Endothelial cell (in vitro differentiated cells): ENCODE data around the gene RPH3AL. TPM values are rescaled to one million over a fixed set of nuclear protein-coding genes. Genes with fewer than 3 reads are reported as not detected.
"Not testable (repeated sequence)": the region's sequence is repeated elsewhere in the genome, so short reads cannot be mapped to it uniquely, and the experiment has no call there.

ENCODE experiments used
- DNase-seq: peaks from one replicate; pipeline ENCODE4 v3.0.0; 2021; ENCODE audit warnings: low spot score
- H3K27ac Mint-ChIP-seq: one replicate; pipeline ENCODE4 v1.8.0; 2021; ENCODE audit warnings: mixed read lengths, inconsistent platforms; ENCODE audit not compliant: unreplicated experiment
- H3K27me3 Mint-ChIP-seq: one replicate; pipeline ENCODE4 v1.8.0; 2021; ENCODE audit warnings: mild to moderate bottlenecking, moderate library complexity, mixed read lengths, inconsistent platforms; ENCODE audit not compliant: unreplicated experiment
- H3K36me3 Mint-ChIP-seq: one replicate; pipeline ENCODE4 v1.8.0; 2021; ENCODE audit warnings: mild to moderate bottlenecking, low read depth, mixed read lengths, inconsistent platforms; ENCODE audit not compliant: unreplicated experiment
- H3K4me1 Mint-ChIP-seq: one replicate; pipeline ENCODE4 v1.8.0; 2021; ENCODE audit warnings: mild to moderate bottlenecking, mixed read lengths, inconsistent platforms; ENCODE audit not compliant: unreplicated experiment
- H3K4me3 Mint-ChIP-seq: one replicate; pipeline ENCODE4 v1.8.0; 2021; ENCODE audit warnings: mild to moderate bottlenecking, mixed read lengths, inconsistent platforms; ENCODE audit not compliant: unreplicated experiment
- H3K9me3 Mint-ChIP-seq: one replicate; pipeline ENCODE4 v1.8.0; 2021; ENCODE audit warnings: mixed read lengths, inconsistent platforms; ENCODE audit not compliant: unreplicated experiment
- total RNA-seq: library from RNA; stranded (reverse); fragmentation: NEBNext Ultra II Directional; extraction: Animal tissue kit (Norgen Biotek cat#: 25700); gene quantifications from one replicate; pipeline ENCODE4 v1.2.1, GENCODE V29; 2021; ENCODE audit not compliant: unreplicated experiment
- TF ChIP-seq, protein P1 (sequence below): fragments of 200-600 bp; sonication (generic); IDR thresholded peaks from one replicate; pipeline ENCODE4 v1.5.0; 2021; ENCODE audit warnings: antibody characterized with exemption; ENCODE audit not compliant: unreplicated experiment

RPH3AL gene
- total RNA-seq, 1 donor from 2014 or later: 3.4 TPM

GRCh38 chr17:319266-319665, 33.3 kb downstream of the RPH3AL start:
- H3K27me3 Mint-ChIP-seq: peaks cover 16% of the 10 kb centered on the region
- TF ChIP-seq, protein P1, sequence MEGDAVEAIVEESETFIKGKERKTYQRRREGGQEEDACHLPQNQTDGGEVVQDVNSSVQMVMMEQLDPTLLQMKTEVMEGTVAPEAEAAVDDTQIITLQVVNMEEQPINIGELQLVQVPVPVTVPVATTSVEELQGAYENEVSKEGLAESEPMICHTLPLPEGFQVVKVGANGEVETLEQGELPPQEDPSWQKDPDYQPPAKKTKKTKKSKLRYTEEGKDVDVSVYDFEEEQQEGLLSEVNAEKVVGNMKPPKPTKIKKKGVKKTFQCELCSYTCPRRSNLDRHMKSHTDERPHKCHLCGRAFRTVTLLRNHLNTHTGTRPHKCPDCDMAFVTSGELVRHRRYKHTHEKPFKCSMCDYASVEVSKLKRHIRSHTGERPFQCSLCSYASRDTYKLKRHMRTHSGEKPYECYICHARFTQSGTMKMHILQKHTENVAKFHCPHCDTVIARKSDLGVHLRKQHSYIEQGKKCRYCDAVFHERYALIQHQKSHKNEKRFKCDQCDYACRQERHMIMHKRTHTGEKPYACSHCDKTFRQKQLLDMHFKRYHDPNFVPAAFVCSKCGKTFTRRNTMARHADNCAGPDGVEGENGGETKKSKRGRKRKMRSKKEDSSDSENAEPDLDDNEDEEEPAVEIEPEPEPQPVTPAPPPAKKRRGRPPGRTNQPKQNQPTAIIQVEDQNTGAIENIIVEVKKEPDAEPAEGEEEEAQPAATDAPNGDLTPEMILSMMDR: no peak
- DNase-seq: no peak
- H3K4me3 Mint-ChIP-seq: no peak overlapping the region
- H3K4me1 Mint-ChIP-seq: peaks cover 14% of the 10 kb centered on the region
- peaks cover 30% of the 10 kb centered on the region for H3K36me3 Mint-ChIP-seq
- H3K27ac Mint-ChIP-seq: no peak overlapping the region
- peaks cover 17% of the 10 kb centered on the region for H3K9me3 Mint-ChIP-seq

- H3K9me3 Mint-ChIP-seq: peaks cover 17% of the 10 kb centered on the region
Observed at GRCh38 chr17:317070-317469, 35.5 kb downstream of the RPH3AL start.

GRCh38 chr17:315399-315798, 37.2 kb downstream of the RPH3AL start:
- H3K4me3 Mint-ChIP-seq: peak overlapping the region; percentile 10
- peaks cover 20% of the 10 kb centered on the region for H3K27me3 Mint-ChIP-seq
- peaks cover 17% of the 10 kb centered on the region for H3K9me3 Mint-ChIP-seq
- H3K4me1 Mint-ChIP-seq, DNase-seq: not testable (repeated sequence)
- H3K36me3 Mint-ChIP-seq: peaks cover 28% of the 10 kb centered on the region
- peak overlapping the region; percentile 2 for H3K27ac Mint-ChIP-seq

More at GRCh38 chr17:317070-317469, 35.5 kb downstream of the RPH3AL start:
- Mint-ChIP-seq H3K27me3 (peaks cover 19% of the 10 kb centered on the region), H3K36me3 (peaks cover 31% of the 10 kb centered on the region)
- not testable (repeated sequence) for DNase-seq, H3K4me3 Mint-ChIP-seq, H3K27ac Mint-ChIP-seq, H3K4me1 Mint-ChIP-seq

DNA sequence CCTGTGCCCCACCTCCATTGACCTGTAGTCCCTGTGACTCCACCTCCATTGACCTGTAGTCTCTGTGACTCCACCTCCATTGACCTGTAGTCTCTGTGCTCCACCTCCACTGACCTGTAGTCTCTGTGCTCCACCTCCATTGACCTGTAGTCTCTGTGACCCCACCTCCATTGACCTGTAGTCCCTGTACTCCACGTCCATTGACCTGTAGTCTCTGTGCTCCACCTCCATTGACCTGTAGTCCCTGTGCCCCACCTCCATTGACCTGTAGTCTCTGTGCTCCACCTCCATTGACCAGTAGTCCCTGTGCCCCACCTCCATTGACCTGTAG, 38.0 kb downstream of the RPH3AL start:
- H3K9me3 Mint-ChIP-seq: peaks cover 17% of the 10 kb centered on the region
- H3K27me3 Mint-ChIP-seq: peaks cover 23% of the 10 kb centered on the region
- DNase-seq, H3K4me1 Mint-ChIP-seq: not testable (repeated sequence)
- peak overlapping the region; percentile 2 for H3K4me3 Mint-ChIP-seq
- peaks cover 28% of the 10 kb centered on the region for H3K36me3 Mint-ChIP-seq
- peak overlapping the region; percentile 1 for H3K27ac Mint-ChIP-seq

DNA sequence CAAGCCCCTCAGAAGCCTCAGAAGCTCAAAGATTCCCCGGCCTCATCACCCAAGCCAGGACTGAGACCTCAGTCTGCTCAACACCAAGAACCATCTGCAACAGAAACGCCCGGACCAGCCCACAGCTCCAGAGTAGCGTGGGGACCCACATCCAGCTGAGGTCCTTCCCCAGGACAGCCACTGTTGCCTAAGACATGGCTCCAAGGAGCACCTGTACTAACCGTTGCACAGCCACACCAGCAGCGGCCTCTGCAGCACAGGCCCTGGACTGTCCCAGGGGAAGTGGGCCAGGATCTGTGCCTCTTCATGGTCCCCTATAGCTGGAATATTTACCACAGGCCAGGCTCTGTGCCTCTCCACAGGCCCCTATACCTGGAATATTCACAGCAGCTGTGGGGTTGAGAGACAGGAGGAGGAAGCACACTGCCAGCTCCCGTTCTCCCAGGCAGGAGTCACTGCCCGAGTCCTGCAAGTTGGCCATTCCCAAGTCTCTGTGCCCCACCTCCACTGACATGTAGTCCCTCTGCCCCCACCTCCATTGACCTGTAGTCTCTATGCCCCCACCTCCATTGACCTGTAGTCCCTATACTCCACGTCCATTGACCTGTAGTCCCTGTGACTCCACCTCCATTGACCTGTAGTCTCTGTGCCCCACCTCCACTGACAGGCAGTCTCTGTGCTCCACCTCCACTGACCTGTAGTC, 38.5 kb downstream of the RPH3AL start:
- Mint-ChIP-seq H3K4me3 (peak overlapping the region; percentile 5), H3K27ac (peak overlapping the region; percentile 1), H3K27me3 (peaks cover 23% of the 10 kb centered on the region), H3K9me3 (peaks cover 17% of the 10 kb centered on the region), H3K36me3 (peaks cover 28% of the 10 kb centered on the region), H3K4me1 (peaks cover 3% of the 10 kb centered on the region)
- TF ChIP-seq, protein P1: no peak
- no peak for DNase-seq

DNA sequence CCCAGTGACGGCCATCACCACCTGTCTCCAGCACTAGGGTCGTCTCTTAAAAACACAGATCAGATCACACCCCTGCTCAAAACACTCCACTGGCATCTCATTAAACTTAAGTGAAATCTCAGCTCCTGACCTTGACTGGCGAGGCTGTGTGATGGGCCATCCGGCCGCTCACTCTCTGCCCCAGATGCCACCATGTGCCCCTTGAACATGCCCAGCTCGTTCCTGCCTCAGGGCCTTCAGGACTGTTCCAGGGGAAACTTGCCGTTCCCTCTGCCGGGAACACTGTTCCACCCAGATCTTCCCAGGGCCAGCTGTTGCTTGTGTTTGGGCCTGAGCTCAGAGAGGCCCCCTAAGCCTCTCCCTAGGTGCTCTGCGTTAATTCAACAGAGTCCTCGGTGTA, 39.4 kb downstream of the RPH3AL start:
- no peak for DNase-seq
- Mint-ChIP-seq H3K9me3 (peaks cover 17% of the 10 kb centered on the region), H3K27me3 (peaks cover 24% of the 10 kb centered on the region), H3K4me3 (no peak overlapping the region), H3K36me3 (peaks cover 28% of the 10 kb centered on the region), H3K27ac (no peak overlapping the region), H3K4me1 (peaks cover 3% of the 10 kb centered on the region)
- TF ChIP-seq, protein P1: no peak
